Lower leg skin (tissue), 4 donors: Measurements from ENCODE around the gene GPRIN3. TPM values are rescaled to one million over a fixed set of nuclear protein-coding genes. Genes with fewer than 3 reads are reported as not detected.
A peak's percentile ranks its signal among the peaks of the same experiment; 100 is the strongest.

Experiments
- DNase-seq, 2 donors: peaks; one replicate each; pipeline ENCODE4 v3.0.0-alpha.2; 2019; ENCODE audit warnings: low spot score in 2 of 2
- H3K4me3 ChIP-seq: fragments of 200-600 bp; sonication (generic); 2 replicates; pipeline ENCODE4 v1.5.1; 2017; ENCODE audit warnings: mild to moderate bottlenecking, low read depth; ENCODE audit not compliant: poor library complexity, severe bottlenecking
- POLR2A ChIP-seq, 2 donors: fragments of 450-650 bp; IDR thresholded peaks; one replicate each; pipeline ENCODE4 v1.6.1; 2016 to 2017; ENCODE audit warnings: antibody characterized with exemption in 2 of 2, mild to moderate bottlenecking in 1 of 2, moderate library complexity in 1 of 2
- WGBS, 2 donors: methylation state at CpG; one replicate each; pipeline ENCODE4 v1.1.5; 2018; 5-methylcytosine and 5-hydroxymethylcytosine counted together
- intact Hi-C: fragments of 100-400 bp; cut with DNase I; formaldehyde crosslinking; loops from one replicate; pipeline ENCODE4 v1.15.0; 2023; ENCODE audit warnings: low total_unique reads
- total RNA-seq, 4 donors: library from RNA; depleted of rRNA; stranded (reverse); fragments of >200 nt; gene quantifications; one replicate each; pipeline ENCODE4 v1.1.0, GENCODE V29; 2016
- TF ChIP-seq, protein P1 (sequence below), 3 donors: fragments of 450-650 bp; IDR thresholded peaks; one replicate each; pipeline ENCODE4 v1.5.1; 2016; ENCODE audit warnings: antibody characterized with exemption in 3 of 3, mild to moderate bottlenecking in 3 of 3, moderate library complexity in 2 of 3

GPRIN3 gene
- total RNA-seq, 4 donors from 2014 or later: 1.5 to 3.3 (median 1.8) TPM

- 22 to 34% methylated on average over 9 of the region's 9 CpGs for WGBS, 2 donors
- H3K4me3 ChIP-seq: no peak overlapping the region
- TF ChIP-seq, protein P1, sequence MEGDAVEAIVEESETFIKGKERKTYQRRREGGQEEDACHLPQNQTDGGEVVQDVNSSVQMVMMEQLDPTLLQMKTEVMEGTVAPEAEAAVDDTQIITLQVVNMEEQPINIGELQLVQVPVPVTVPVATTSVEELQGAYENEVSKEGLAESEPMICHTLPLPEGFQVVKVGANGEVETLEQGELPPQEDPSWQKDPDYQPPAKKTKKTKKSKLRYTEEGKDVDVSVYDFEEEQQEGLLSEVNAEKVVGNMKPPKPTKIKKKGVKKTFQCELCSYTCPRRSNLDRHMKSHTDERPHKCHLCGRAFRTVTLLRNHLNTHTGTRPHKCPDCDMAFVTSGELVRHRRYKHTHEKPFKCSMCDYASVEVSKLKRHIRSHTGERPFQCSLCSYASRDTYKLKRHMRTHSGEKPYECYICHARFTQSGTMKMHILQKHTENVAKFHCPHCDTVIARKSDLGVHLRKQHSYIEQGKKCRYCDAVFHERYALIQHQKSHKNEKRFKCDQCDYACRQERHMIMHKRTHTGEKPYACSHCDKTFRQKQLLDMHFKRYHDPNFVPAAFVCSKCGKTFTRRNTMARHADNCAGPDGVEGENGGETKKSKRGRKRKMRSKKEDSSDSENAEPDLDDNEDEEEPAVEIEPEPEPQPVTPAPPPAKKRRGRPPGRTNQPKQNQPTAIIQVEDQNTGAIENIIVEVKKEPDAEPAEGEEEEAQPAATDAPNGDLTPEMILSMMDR (IDR thresholded peaks at IDR 0.05): peak in 1 of 3 donors; percentile 38
- TF ChIP-seq POLR2A (IDR thresholded peaks at IDR 0.05): no peak
- DNase-seq: peak; percentile 75 to 92
- intact Hi-C loops: loop anchor here (5.0 kb wide), 1 partner anchor 210 kb away; no protein-coding TSS in a partner anchor
These were observed 80.7 kb downstream of the GPRIN3 start for GRCh38 chr4:89226665-89227574.

GRCh38 chr4:89222170-89222569 lies 85.4 kb downstream of the GPRIN3 start:
- TF ChIP-seq, protein P1 (IDR thresholded peaks at IDR 0.05): no peak
- TF ChIP-seq POLR2A (IDR thresholded peaks at IDR 0.05): no peak
- intact Hi-C loops: no loop called here
- DNase-seq: no peak
- WGBS, 2 donors: 28 to 35% methylated on average over 2 of the region's 2 CpGs
- no peak overlapping the region for H3K4me3 ChIP-seq

- WGBS, 2 donors: 86 to 87% methylated on average over 2 of the region's 2 CpGs
- DNase-seq: no peak
- no peak for TF ChIP-seq POLR2A (IDR thresholded peaks at IDR 0.05)
- intact Hi-C loops: no loop called here
- H3K4me3 ChIP-seq: no peak overlapping the region
These were observed 86.3 kb downstream of the GPRIN3 start for GRCh38 chr4:89221167-89221867.

DNA sequence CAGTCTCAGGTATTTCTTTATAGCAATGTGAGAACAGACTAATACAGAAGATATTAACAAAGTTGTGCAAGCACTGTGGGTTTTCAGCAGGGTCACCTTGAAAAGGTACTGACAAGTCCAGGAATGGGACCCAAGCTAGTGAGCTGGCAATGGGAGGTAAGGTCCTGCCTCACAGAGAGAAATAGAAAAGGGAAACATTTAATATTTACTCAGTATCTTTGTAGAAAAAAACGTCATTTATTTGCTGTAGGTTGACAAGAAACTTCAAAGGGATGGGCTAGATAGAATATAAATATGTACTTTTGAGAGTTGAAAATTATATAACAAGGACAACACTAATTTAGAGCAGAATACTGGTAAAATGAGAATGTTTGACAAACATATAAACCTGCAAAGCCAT lies 89.0 kb downstream of the GPRIN3 start:
- intact Hi-C loops: no loop called here
- no peak for DNase-seq
- 55 to 61% methylated on average over 1 of the region's 1 CpG for WGBS, 2 donors
- H3K4me3 ChIP-seq: no peak overlapping the region
- TF ChIP-seq, protein P1 (IDR thresholded peaks at IDR 0.05): no peak
- no peak for TF ChIP-seq POLR2A (IDR thresholded peaks at IDR 0.05)

DNA sequence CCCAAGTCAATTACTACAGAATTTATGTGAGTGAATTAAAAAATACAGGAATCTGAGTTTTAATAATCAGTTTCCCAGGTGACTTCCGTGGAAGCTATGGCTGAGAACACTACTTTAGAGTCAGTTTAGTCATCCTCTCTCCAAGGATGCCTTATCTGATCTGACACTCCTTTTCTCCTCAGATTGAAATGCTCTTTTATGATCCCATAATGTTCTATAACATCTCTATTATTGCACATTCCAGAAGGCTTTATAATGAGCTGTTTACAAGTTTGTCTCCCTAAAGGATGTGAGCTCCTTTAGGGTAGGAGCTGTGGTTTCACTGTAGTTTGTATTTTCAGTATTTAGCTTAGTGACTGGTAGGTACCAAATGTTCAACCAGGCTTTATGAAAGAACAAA lies 90.0 kb downstream of the GPRIN3 start:
- H3K4me3 ChIP-seq: no peak overlapping the region
- 48 to 63% methylated on average over 1 of the region's 1 CpG for WGBS, 2 donors
- TF ChIP-seq POLR2A (IDR thresholded peaks at IDR 0.05): no peak
- TF ChIP-seq, protein P1 (IDR thresholded peaks at IDR 0.05): no peak
- no peak for DNase-seq
- intact Hi-C loops: no loop called here

DNA sequence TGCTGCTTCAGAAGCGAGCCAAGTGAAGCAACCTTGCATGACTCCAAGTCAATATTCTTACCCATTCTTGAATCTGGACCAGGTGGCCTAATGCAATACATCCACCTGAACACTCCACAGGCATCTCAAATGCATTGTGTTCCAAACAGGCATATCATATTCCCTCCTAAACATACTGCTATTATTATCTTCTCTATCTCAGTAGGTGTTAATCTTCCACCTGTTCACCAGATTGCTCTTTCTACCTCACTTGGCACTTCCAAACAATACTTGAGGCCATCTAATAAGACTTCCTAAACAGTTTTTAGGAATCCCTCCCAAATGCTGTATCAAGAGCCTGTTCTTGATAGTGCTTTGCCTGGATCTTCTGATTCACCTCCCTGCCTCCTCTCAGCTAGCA lies 90.7 kb downstream of the GPRIN3 start:
- no peak for DNase-seq
- intact Hi-C loops: no loop called here
- H3K4me3 ChIP-seq: no peak overlapping the region
- 88 to 96% methylated on average over 1 of the region's 1 CpG for WGBS, 2 donors
- TF ChIP-seq POLR2A (IDR thresholded peaks at IDR 0.05): no peak
- TF ChIP-seq, protein P1 (IDR thresholded peaks at IDR 0.05): no peak
